ENCODE results near the gene SPATA19.

- no peak for TF ChIP-seq CTCF (IDR thresholded peaks at IDR 0.05)
- no peak for TF ChIP-seq POLR2A (IDR thresholded peaks at IDR 0.05)
Measured at GRCh38 chr11:133844217-133844616, 1.1 kb downstream of the SPATA19 start.
